A549 (cell line): ENCODE results near the gene GABRR3. TPM values are rescaled to one million over a fixed set of nuclear protein-coding genes. Genes with fewer than 3 reads are reported as not detected.

Experiments
- ATAC-seq, 2 experiments: fragments of 200-7000 bp in 1 of 2; fragments of >200 bp in 1 of 2; cut with Nextera tagmentation in 1 of 2; cut with Tn5 transposase in 1 of 2; 3 replicates each; pipeline versions ENCODE4 v1.8.0 to v1.9.1; 2018 to 2020; ENCODE audit warnings: mild to moderate bottlenecking in 1 of 2, moderate library complexity in 1 of 2
- CTCF ChIA-PET: fragments of 300-600 bp; sonication (Branson Sonifier 250); formaldehyde crosslinking; extraction: SDS; loops from one replicate; lab custom pipeline; 2021; ENCODE audit warnings: antibody characterized with exemption, inconsistent platforms; lab: Yijun Ruan, JAX
- POLR2A ChIA-PET: fragments of 350-600 bp; formaldehyde crosslinking; extraction: SDS; loops from one replicate; lab custom pipeline; 2021; ENCODE audit warnings: antibody characterized with exemption, inconsistent platforms; lab: Yijun Ruan, JAX
- DNase-seq, 2 experiments: peaks; one replicate each; pipeline versions ENCODE4 v3.0.0 to v3.0.0-alpha.2; 2011 to 2016; ENCODE audit warnings: low read depth in 1 of 2, low spot score in 1 of 2
- FAIRE-seq: peaks from 2 replicates; lab custom pipeline; 2011; peaks lifted over from hg19 to GRCh38; lab: Jason Lieb, UNC
- H3K27ac ChIP-seq, 2 experiments: fragments of >200 bp; sonication (Bioruptor Twin); formaldehyde crosslinking; 3 replicates each; pipeline ENCODE4 v1.5.1; 2016 to 2017
- H3K4me1 ChIP-seq: fragments of >200 bp; sonication (Bioruptor Twin); formaldehyde crosslinking; 3 replicates; pipeline ENCODE4 v1.6.1; 2016
- H3K4me2 ChIP-seq: fragments of >200 bp; sonication (Bioruptor Twin); formaldehyde crosslinking; 3 replicates; pipeline ENCODE4 v1.6.1; 2016
- H3K4me3 ChIP-seq: fragments of >200 bp; sonication (Bioruptor Twin); formaldehyde crosslinking; 3 replicates; pipeline ENCODE4 v1.5.1; 2016
- H3K9me3 ChIP-seq: fragments of >200 bp; sonication (Bioruptor Twin); formaldehyde crosslinking; 3 replicates; pipeline ENCODE4 v1.6.1; 2016
- CBX8 ChIP-seq: fragments of 200-600 bp; sonication (generic); IDR thresholded peaks from 2 replicates; pipeline ENCODE4 v1.6.1; 2016
- CHD4 ChIP-seq: fragments of 200-600 bp; sonication (generic); IDR thresholded peaks from 2 replicates; pipeline ENCODE4 v1.6.1; 2016; ENCODE audit warnings: antibody characterized with exemption, mild to moderate bottlenecking, borderline replicate concordance
- EHMT2 ChIP-seq: fragments of 200-600 bp; sonication (generic); IDR thresholded peaks from 2 replicates; pipeline ENCODE4 v1.6.1; 2016; ENCODE audit warnings: antibody characterized with exemption, low read depth, mild to moderate bottlenecking, moderate library complexity
- ESRRA ChIP-seq: fragments of 150-350 bp; IDR thresholded peaks from 2 replicates; pipeline ENCODE4 v1.6.1; 2014; ENCODE audit warnings: mild to moderate bottlenecking, low read length, borderline replicate concordance
- FOSB ChIP-seq: fragments of 250-450 bp; sonication (Bioruptor Pico); IDR thresholded peaks from 2 replicates; pipeline ENCODE4 v1.5.0; 2020; ENCODE audit warnings: mild to moderate bottlenecking, moderate library complexity
- FOSL2 ChIP-seq, 2 experiments: fragments of 450-650 bp in 1 of 2; fragments of >200 bp in 1 of 2; sonication (Bioruptor Twin) in 1 of 2; formaldehyde crosslinking; IDR thresholded peaks; 2 replicates each; pipeline versions ENCODE4 v1.5.0 to v1.6.1; 2016 to 2020; ENCODE audit warnings: mild to moderate bottlenecking in 1 of 2, moderate library complexity in 1 of 2
- FOXS1 ChIP-seq: fragments of 250-450 bp; sonication (Bioruptor Pico); IDR thresholded peaks from 2 replicates; pipeline ENCODE4 v1.5.0; 2020; ENCODE audit warnings: mild to moderate bottlenecking, moderate library complexity
- GATA3 ChIP-seq: IDR thresholded peaks from 2 replicates; pipeline ENCODE4 v1.6.1; 2012; ENCODE audit warnings: borderline replicate concordance
- HDAC2 ChIP-seq: fragments of 200-600 bp; sonication (generic); IDR thresholded peaks from 2 replicates; pipeline ENCODE4 v1.6.1; 2016
- HEYL ChIP-seq: fragments of 250-450 bp; sonication (Bioruptor Pico); IDR thresholded peaks from 2 replicates; pipeline ENCODE4 v1.8.0; 2021; ENCODE audit warnings: mild to moderate bottlenecking, moderate library complexity
- HOXA7 ChIP-seq: fragments of 250-450 bp; sonication (Bioruptor Pico); IDR thresholded peaks from 2 replicates; pipeline ENCODE4 v1.5.0; 2020; ENCODE audit warnings: mild to moderate bottlenecking, moderate library complexity
- JUNB ChIP-seq: fragments of >200 bp; sonication (Bioruptor Twin); formaldehyde crosslinking; IDR thresholded peaks from 2 replicates; pipeline ENCODE4 v1.6.1; 2016
- KDM1A ChIP-seq: fragments of 200-600 bp; sonication (generic); IDR thresholded peaks from 2 replicates; pipeline ENCODE4 v1.6.1; 2016; ENCODE audit warnings: low read depth, mild to moderate bottlenecking
- MAZ ChIP-seq: fragments of 150-350 bp; IDR thresholded peaks from 2 replicates; pipeline ENCODE4 v1.6.1; 2014; ENCODE audit warnings: antibody characterized with exemption, low read depth, low read length, borderline replicate concordance
- MYC ChIP-seq: IDR thresholded peaks from 2 replicates; pipeline ENCODE4 v1.6.1; 2012; ENCODE audit warnings: mild to moderate bottlenecking, inconsistent platforms, low read length, improper control_type of control experiment, borderline replicate concordance
- PHF8 ChIP-seq: fragments of 200-600 bp; sonication (generic); IDR thresholded peaks from 2 replicates; pipeline ENCODE4 v1.6.1; 2016; ENCODE audit warnings: low read depth, mild to moderate bottlenecking, antibody characterized with exemption, moderate library complexity, borderline replicate concordance
- POLR2A ChIP-seq: IDR thresholded peaks from 2 replicates; pipeline ENCODE4 v1.6.1; 2012; ENCODE audit warnings: mild to moderate bottlenecking, low read length
- RAD21 ChIP-seq, 2 experiments: fragments of >200 bp in 1 of 2; sonication (Bioruptor Twin) in 1 of 2; formaldehyde crosslinking in 1 of 2; IDR thresholded peaks in 1 of 2; conservative IDR thresholded peaks in 1 of 2; 2 replicates in 1 of 2; 3 replicates in 1 of 2; pipeline ENCODE4 v1.6.1; 2012 to 2018; ENCODE audit warnings: inconsistent platforms in 1 of 2
- RCOR1 ChIP-seq: fragments of 150-350 bp; IDR thresholded peaks from 2 replicates; pipeline ENCODE4 v1.6.1; 2014; ENCODE audit warnings: antibody characterized with exemption, low read length, low read depth
- SMC3 ChIP-seq: fragments of >200 bp; sonication (Bioruptor Twin); formaldehyde crosslinking; IDR thresholded peaks from 3 replicates; pipeline ENCODE4 v1.6.1; 2018; ENCODE audit warnings: inconsistent platforms
- TFCP2L1 ChIP-seq: fragments of 250-450 bp; sonication (Bioruptor Pico); IDR thresholded peaks from 2 replicates; pipeline ENCODE4 v1.5.0; 2021; ENCODE audit warnings: mild to moderate bottlenecking
- TP53 ChIP-seq: fragments of 250-450 bp; sonication (Bioruptor Pico); IDR thresholded peaks from 2 replicates; pipeline ENCODE4 v1.5.0; 2021; ENCODE audit warnings: mild to moderate bottlenecking, moderate library complexity
- ZC3H11A ChIP-seq: fragments of 450-650 bp; IDR thresholded peaks from 2 replicates; pipeline ENCODE4 v1.6.1; 2014; ENCODE audit warnings: antibody characterized with exemption, mild to moderate bottlenecking
- ZSCAN20 ChIP-seq: fragments of 250-450 bp; sonication (Bioruptor Pico); IDR thresholded peaks from 2 replicates; pipeline ENCODE4 v1.8.0; 2022; ENCODE audit warnings: mild to moderate bottlenecking, moderate library complexity
- WGBS: methylation state at CpG from one replicate; pipeline ENCODE4 v1.1.6; 2017; ENCODE audit errors: missing lambda C conversion rate; 5-methylcytosine and 5-hydroxymethylcytosine counted together
- polyA plus RNA-seq, 4 experiments: library from polyadenylated mRNA; depleted of rRNA in 3 of 4; stranded (reverse); fragments of >200 nt; fragmentation: RNase III in 1 of 4; extraction: RNeasy Plus Mini Kit Qiagen cat#74134 plus additional on column Dnase treatment in 1 of 4; gene quantifications; 2 replicates in 3 of 4; 3 replicates in 1 of 4; pipeline ENCODE4 v1.2.3, GENCODE V29; 2011 to 2017
- TF ChIP-seq, protein P1 (sequence below): fragments of 250-450 bp; sonication (Bioruptor Pico); IDR thresholded peaks from 2 replicates; pipeline ENCODE4 v1.5.0; 2020; ENCODE audit warnings: low read depth, mild to moderate bottlenecking, moderate library complexity
- TF ChIP-seq, protein P2 (sequence below): IDR thresholded peaks from 2 replicates; pipeline ENCODE4 v1.6.1; 2012; ENCODE audit warnings: low read depth, borderline replicate concordance
- TF ChIP-seq, protein P3 (sequence below): fragments of >200 bp; sonication (Bioruptor Twin); formaldehyde crosslinking; IDR thresholded peaks from 3 replicates; pipeline ENCODE4 v1.6.1; 2016
- TF ChIP-seq, protein P4 (sequence below): fragments of 150-350 bp; IDR thresholded peaks from 2 replicates; pipeline ENCODE4 v1.6.1; 2014; ENCODE audit warnings: low read depth, mild to moderate bottlenecking, low read length
- TF ChIP-seq, protein P5 (sequence below): IDR thresholded peaks from 2 replicates; pipeline ENCODE4 v1.6.1; 2012

GABRR3 gene
- polyA plus RNA-seq, 2 of the 4 experiments (the other 2 are of a cell fraction), result not detected

DNA sequence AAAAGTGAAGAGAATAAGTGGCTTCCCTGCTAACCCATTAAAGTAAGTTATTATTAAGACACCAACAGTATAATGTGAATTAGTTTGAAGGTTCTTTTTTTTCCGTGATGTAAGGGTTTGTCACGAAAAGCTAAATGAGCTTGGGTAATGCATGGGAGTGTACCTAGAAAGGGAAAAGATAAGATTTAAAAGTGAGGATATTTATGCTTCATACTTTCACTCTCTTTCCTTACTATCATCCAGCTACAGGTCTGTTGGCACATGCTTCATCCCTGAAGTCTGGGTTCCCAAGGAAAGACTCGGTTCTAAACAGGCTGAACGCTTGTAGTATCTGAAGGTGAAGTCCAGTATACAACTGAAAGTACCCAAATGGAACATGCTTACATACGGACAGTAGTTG is 36.0 kb downstream of the GABRR3 start:
- Histone ChIP-seq H3K4me3 (no peak overlapping the region), H3K9me3 (no peaks in the 10 kb centered on the region), H3K4me2 (no peak overlapping the region), H3K27ac (no peak overlapping the region), H3K4me1 (peaks cover 11% of the 10 kb centered on the region)
- FAIRE-seq (no peak), DNase-seq (no peak), ATAC-seq (no peak)
- ChIA-PET CTCF (no interaction called here), POLR2A (no interaction called here)
- WGBS, result 74% methylated on average over 5 of the region's 5 CpGs
- TF ChIP-seq PHF8 (no peak), POLR2A (no peak), CHD4 (no peak), JUNB (no peak), HEYL (no peak), TP53 (CRISPR knock-in tag) (no peak), GATA3 (no peak), HOXA7 (CRISPR knock-in tag) (no peak), RAD21 (conservative IDR thresholded peaks at IDR 0.05 in 1 of 2, IDR thresholded peaks at IDR 0.05 in 1 of 2) (no peak), KDM1A (no peak), FOSL2 (IDR thresholded peaks at IDR 0.05) (no peak), FOSL2 (CRISPR knock-in tag; IDR thresholded peaks at IDR 0.05) (no peak), ZC3H11A (no peak), TFCP2L1 (no peak), FOXS1 (no peak), ESRRA (no peak), MAZ (no peak), FOSB (CRISPR knock-in tag) (no peak)
- TF ChIP-seq, protein P1, sequence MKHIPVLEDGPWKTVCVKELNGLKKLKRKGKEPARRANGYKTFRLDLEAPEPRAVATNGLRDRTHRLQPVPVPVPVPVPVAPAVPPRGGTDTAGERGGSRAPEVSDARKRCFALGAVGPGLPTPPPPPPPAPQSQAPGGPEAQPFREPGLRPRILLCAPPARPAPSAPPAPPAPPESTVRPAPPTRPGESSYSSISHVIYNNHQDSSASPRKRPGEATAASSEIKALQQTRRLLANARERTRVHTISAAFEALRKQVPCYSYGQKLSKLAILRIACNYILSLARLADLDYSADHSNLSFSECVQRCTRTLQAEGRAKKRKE, result no peak
- TF ChIP-seq, protein P2, sequence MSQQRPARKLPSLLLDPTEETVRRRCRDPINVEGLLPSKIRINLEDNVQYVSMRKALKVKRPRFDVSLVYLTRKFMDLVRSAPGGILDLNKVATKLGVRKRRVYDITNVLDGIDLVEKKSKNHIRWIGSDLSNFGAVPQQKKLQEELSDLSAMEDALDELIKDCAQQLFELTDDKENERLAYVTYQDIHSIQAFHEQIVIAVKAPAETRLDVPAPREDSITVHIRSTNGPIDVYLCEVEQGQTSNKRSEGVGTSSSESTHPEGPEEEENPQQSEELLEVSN, result no peak

DNA sequence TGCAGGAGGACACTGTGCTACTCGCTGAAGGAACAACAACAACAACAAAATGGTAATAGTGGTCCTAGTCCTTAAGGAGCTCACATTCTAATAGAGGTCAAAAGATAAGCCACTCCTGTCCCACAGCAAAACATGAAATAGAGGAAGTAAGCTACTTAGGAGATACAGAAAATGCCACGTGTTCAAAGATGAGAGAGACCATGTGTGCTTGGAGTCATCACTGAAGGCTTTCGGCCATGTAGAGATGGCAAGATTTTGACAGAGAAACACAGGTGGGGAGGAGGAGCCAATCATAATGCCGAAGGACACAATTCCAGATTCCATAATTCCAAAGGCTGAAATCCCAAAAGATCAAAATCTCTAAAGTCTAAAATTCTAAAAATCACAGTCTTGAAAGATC is 38.1 kb downstream of the GABRR3 start:
- 65% methylated on average over 4 of the region's 4 CpGs for WGBS
- ChIA-PET CTCF (interaction anchor here (0.8 to 0.9 kb wide), 2 partner anchors 28 to 43 kb away, joined by 3 to 4 read pairs; no protein-coding TSS in a partner anchor), POLR2A (no interaction called here)
- Histone ChIP-seq H3K9me3 (no peaks in the 10 kb centered on the region), H3K27ac (no peak overlapping the region), H3K4me1 (peaks cover 18% of the 10 kb centered on the region), H3K4me3 (no peak overlapping the region), H3K4me2 (no peak overlapping the region)
- FAIRE-seq, result no peak
- DNase-seq, result no peak
- ATAC-seq, result no peak
- TF ChIP-seq MAZ (no peak), FOSB (CRISPR knock-in tag) (no peak), SMC3 (no peak), EHMT2 (no peak)

DNA sequence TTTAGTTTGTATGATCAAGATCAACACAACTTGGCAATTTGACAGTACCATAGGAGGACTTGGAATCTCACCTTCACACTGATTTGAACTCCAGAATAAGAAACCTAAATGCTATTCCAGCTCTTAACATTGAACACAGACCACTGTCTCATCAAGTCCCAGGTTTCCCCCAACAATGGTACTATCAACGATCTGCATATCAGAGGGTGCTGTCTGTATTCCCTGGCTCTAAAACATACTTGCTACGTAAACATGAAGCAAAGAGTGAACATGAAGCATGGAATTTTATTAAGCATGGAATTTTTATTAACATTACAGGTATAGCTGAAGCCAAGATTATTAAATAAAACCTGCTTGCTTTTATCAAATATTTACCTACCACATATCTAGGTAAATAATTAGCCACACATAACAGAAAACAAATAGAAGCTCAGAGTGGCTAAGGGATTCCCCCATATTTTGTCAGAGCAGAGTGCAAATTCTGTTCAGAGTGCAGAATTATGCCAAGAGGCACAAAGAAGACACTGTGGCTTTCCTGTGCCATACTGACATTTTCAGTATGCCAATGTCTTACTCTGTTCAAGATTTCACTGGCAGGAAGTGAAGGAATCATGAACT is 40.7 kb downstream of the GABRR3 start:
- 17% methylated on average over 2 of the region's 2 CpGs for WGBS
- no peak overlapping the region for H3K4me3 ChIP-seq
- ATAC-seq, result peak in 1 of 2 experiments; percentile 39; a peak in 2 of 6 replicates
- CTCF ChIA-PET, result interaction anchor here (0.7 to 1.1 kb wide), 2 partner anchors 18 to 200 kb away, joined by 3 to 5 read pairs; no protein-coding TSS in a partner anchor
- H3K9me3 ChIP-seq, result no peaks in the 10 kb centered on the region
- H3K4me1 ChIP-seq, result peaks cover 18% of the 10 kb centered on the region
- no peak for FAIRE-seq
- H3K27ac ChIP-seq, result no peak overlapping the region
- no peak for DNase-seq
- POLR2A ChIA-PET, result no interaction called here
- peak overlapping the region; percentile 61 for H3K4me2 ChIP-seq
- no peak for TF ChIP-seq MYC
- no peak for TF ChIP-seq SMC3
- TF ChIP-seq FOXS1, result no peak
- TF ChIP-seq HEYL, result no peak
- no peak for TF ChIP-seq JUNB
- TF ChIP-seq RAD21 (conservative IDR thresholded peaks at IDR 0.05 in 1 of 2, IDR thresholded peaks at IDR 0.05 in 1 of 2), result no peak
- no peak for TF ChIP-seq HOXA7 (CRISPR knock-in tag)
- TF ChIP-seq, protein P3, sequence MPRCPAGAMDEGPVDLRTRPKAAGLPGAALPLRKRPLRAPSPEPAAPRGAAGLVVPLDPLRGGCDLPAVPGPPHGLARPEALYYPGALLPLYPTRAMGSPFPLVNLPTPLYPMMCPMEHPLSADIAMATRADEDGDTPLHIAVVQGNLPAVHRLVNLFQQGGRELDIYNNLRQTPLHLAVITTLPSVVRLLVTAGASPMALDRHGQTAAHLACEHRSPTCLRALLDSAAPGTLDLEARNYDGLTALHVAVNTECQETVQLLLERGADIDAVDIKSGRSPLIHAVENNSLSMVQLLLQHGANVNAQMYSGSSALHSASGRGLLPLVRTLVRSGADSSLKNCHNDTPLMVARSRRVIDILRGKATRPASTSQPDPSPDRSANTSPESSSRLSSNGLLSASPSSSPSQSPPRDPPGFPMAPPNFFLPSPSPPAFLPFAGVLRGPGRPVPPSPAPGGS, result no peak
- TF ChIP-seq, protein P4, sequence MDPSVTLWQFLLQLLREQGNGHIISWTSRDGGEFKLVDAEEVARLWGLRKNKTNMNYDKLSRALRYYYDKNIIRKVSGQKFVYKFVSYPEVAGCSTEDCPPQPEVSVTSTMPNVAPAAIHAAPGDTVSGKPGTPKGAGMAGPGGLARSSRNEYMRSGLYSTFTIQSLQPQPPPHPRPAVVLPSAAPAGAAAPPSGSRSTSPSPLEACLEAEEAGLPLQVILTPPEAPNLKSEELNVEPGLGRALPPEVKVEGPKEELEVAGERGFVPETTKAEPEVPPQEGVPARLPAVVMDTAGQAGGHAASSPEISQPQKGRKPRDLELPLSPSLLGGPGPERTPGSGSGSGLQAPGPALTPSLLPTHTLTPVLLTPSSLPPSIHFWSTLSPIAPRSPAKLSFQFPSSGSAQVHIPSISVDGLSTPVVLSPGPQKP, result no peak
- TF ChIP-seq ZSCAN20, result no peak
- no peak for TF ChIP-seq ZC3H11A
- TF ChIP-seq, protein P5, sequence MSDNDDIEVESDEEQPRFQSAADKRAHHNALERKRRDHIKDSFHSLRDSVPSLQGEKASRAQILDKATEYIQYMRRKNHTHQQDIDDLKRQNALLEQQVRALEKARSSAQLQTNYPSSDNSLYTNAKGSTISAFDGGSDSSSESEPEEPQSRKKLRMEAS, result no peak
- no peak for TF ChIP-seq HDAC2
- no peak for TF ChIP-seq EHMT2
- no peak for TF ChIP-seq RCOR1
- TF ChIP-seq CBX8, result no peak
- no peak for TF ChIP-seq PHF8
